HepG2 (cell line): ENCODE data around the gene GPHN.

Experiments used
- CTCF ChIP-seq: sonication (generic); formaldehyde crosslinking; IDR thresholded peaks from 2 replicates; pipeline ENCODE4 v1.5.0; 2020; ENCODE audit warnings: mild to moderate bottlenecking, missing genetic modification reagents, moderate library complexity
- REST ChIP-seq, 2 experiments: IDR thresholded peaks; 2 replicates each; pipeline ENCODE4 v1.6.1; 2011 to 2012; ENCODE audit warnings: low read length in 2 of 2, borderline replicate concordance in 1 of 2, low read depth in 1 of 2, mild to moderate bottlenecking in 1 of 2, moderate library complexity in 1 of 2
- SIN3A ChIP-seq: IDR thresholded peaks from 2 replicates; pipeline ENCODE4 v1.6.1; 2011; ENCODE audit warnings: low read depth, mild to moderate bottlenecking, control low read depth, low read length, borderline replicate concordance

- TF ChIP-seq CTCF = no peak
- TF ChIP-seq REST (IDR thresholded peaks at IDR 0.05; ENCODE audit: borderline replicate concordance in 1 of 2, low read depth in 1 of 2, low read length in 2 of 2) = no peak
- TF ChIP-seq SIN3A = no peak
Measured at GRCh38 chr14:66657780-66658179, 149.8 kb downstream of the GPHN start.
